IMR-90 (cell line): ENCODE data around the gene ADARB2. TPM values are rescaled to one million over a fixed set of nuclear protein-coding genes. Genes with fewer than 3 reads are reported as not detected.

Source experiments
- ATAC-seq: fragments of 200-7000 bp; cut with Tn5 transposase; 2 replicates; pipeline ENCODE4 v1.9.1; 2020; ENCODE audit warnings: low read depth, mild to moderate bottlenecking, moderate library complexity
- BruUV-seq: library from RNA; stranded (reverse); fragments of 400-500 nt; replicated peaks from 2 replicates; lab custom pipeline; 2021; lab: Mats Ljungman, UMichigan
- CTCF ChIA-PET: fragments of 300-600 bp; formaldehyde crosslinking; extraction: SDS; loops from one replicate; lab custom pipeline; 2021; ENCODE audit warnings: antibody characterized with exemption; lab: Yijun Ruan, JAX
- POLR2A ChIA-PET: fragments of 300-600 bp; sonication (Branson Sonifier 250); formaldehyde crosslinking; loops from one replicate; lab custom pipeline; 2022; ENCODE audit warnings: antibody characterized with exemption; ENCODE audit not compliant: unreplicated experiment; lab: Charles Lee
- DNase-seq: peaks from one replicate; pipeline ENCODE4 v3.0.0; 2013
- H2AFZ ChIP-seq: replicated peaks from 2 replicates; pipeline ENCODE3; 2013; ENCODE audit warnings: low read length, mild to moderate bottlenecking; ENCODE audit not compliant: poor library complexity
- H2AK5ac ChIP-seq: 2 replicates; pipeline ENCODE4 v1.6.1; 2013; ENCODE audit warnings: low read depth, low read length, inconsistent platforms
- H2AK9ac ChIP-seq: replicated peaks from 2 replicates; pipeline ENCODE3; 2013; ENCODE audit warnings: mild to moderate bottlenecking, low read depth, low read length, moderate library complexity; ENCODE audit not compliant: poor library complexity
- H2BK120ac ChIP-seq: 2 replicates; pipeline ENCODE4 v1.6.1; 2013; ENCODE audit warnings: low read depth, low read length, inconsistent platforms
- H2BK15ac ChIP-seq: 3 replicates; pipeline ENCODE4 v1.6.1; 2013; ENCODE audit warnings: low read depth, low read length, inconsistent platforms
- H2BK20ac ChIP-seq: 2 replicates; pipeline ENCODE4 v1.6.1; 2013; ENCODE audit warnings: low read depth, mild to moderate bottlenecking, inconsistent platforms, low read length, moderate library complexity
- H2BK5ac ChIP-seq: 2 replicates; pipeline ENCODE4 v1.6.1; 2013; ENCODE audit warnings: mild to moderate bottlenecking, low read depth, low read length, inconsistent platforms; ENCODE audit not compliant: poor library complexity, severe bottlenecking
- H3K14ac ChIP-seq: replicated peaks from 2 replicates; pipeline ENCODE4 v1.6.1; 2013; ENCODE audit warnings: low read depth, low read length, inconsistent platforms
- H3K18ac ChIP-seq: 2 replicates; pipeline ENCODE4 v1.6.1; 2013; ENCODE audit warnings: low read depth, low read length, control low read depth
- H3K23ac ChIP-seq: 2 replicates; pipeline ENCODE4 v1.6.1; 2013; ENCODE audit warnings: low read depth, low read length, inconsistent platforms
- H3K27ac ChIP-seq: 2 replicates; pipeline ENCODE4 v1.5.1; 2013; ENCODE audit warnings: mild to moderate bottlenecking, control low read depth, low read length; ENCODE audit not compliant: insufficient read depth
- H3K27me3 ChIP-seq: 2 replicates; pipeline ENCODE4 v1.6.1; 2013; ENCODE audit warnings: low read length; ENCODE audit not compliant: control insufficient read depth, insufficient read depth
- H3K36me3 ChIP-seq: 2 replicates; pipeline ENCODE4 v1.6.1; 2013; ENCODE audit warnings: low read length, mixed read lengths; ENCODE audit not compliant: control insufficient read depth, insufficient read depth
- H3K4ac ChIP-seq: 2 replicates; pipeline ENCODE4 v1.6.1; 2013; ENCODE audit warnings: low read depth, low read length, inconsistent platforms
- H3K4me1 ChIP-seq: 2 replicates; pipeline ENCODE4 v1.6.1; 2013; ENCODE audit warnings: low read length, mixed read lengths; ENCODE audit not compliant: control insufficient read depth, insufficient read depth
- H3K4me2 ChIP-seq: 2 replicates; pipeline ENCODE4 v1.6.1; 2013; ENCODE audit warnings: low read depth, mild to moderate bottlenecking, control low read depth, low read length, moderate library complexity
- H3K4me3 ChIP-seq: 2 replicates; pipeline ENCODE4 v1.5.1; 2013; ENCODE audit warnings: low read depth, mild to moderate bottlenecking, control low read depth, low read length, moderate library complexity; ENCODE audit not compliant: insufficient read depth
- H3K56ac ChIP-seq: 2 replicates; pipeline ENCODE4 v1.6.1; 2013; ENCODE audit warnings: low read length, inconsistent platforms; ENCODE audit not compliant: insufficient read depth; ENCODE audit errors: extremely low read depth
- H3K79me1 ChIP-seq, 2 experiments: 2 replicates each; pipeline ENCODE4 v1.6.1; 2013; ENCODE audit warnings: low read length in 2 of 2, inconsistent platforms in 1 of 2, low read depth in 1 of 2
- H3K9ac ChIP-seq: 2 replicates; pipeline ENCODE4 v1.6.1; 2013; ENCODE audit warnings: low read depth, low read length, control low read depth
- H3K9me1 ChIP-seq: 2 replicates; pipeline ENCODE4 v1.6.1; 2013; ENCODE audit warnings: low read length, inconsistent platforms; ENCODE audit not compliant: insufficient read depth
- H3K9me3 ChIP-seq: 2 replicates; pipeline ENCODE4 v1.6.1; 2013; ENCODE audit warnings: low read length; ENCODE audit not compliant: control insufficient read depth, insufficient read depth
- H4K20me1 ChIP-seq: 2 replicates; pipeline ENCODE4 v1.6.1; 2013; ENCODE audit warnings: low read length, inconsistent platforms; ENCODE audit not compliant: insufficient read depth
- H4K5ac ChIP-seq: 2 replicates; pipeline ENCODE4 v1.6.1; 2013; ENCODE audit warnings: mild to moderate bottlenecking, low read depth, low read length, control low read depth
- H4K8ac ChIP-seq, 2 experiments: 2 replicates each; pipeline ENCODE4 v1.6.1; 2013; ENCODE audit warnings: low read depth in 2 of 2, low read length in 2 of 2, control low read depth in 1 of 2, inconsistent platforms in 1 of 2
- H4K91ac ChIP-seq: 2 replicates; pipeline ENCODE4 v1.6.1; 2013; ENCODE audit warnings: low read depth, low read length, inconsistent platforms; ENCODE audit not compliant: insufficient read depth
- CEBPB ChIP-seq: IDR thresholded peaks from 2 replicates; pipeline ENCODE4 v1.6.1; 2012; ENCODE audit warnings: low read depth, low read length, improper control_type of control experiment
- ELK1 ChIP-seq: fragments of 150-350 bp; IDR thresholded peaks from 2 replicates; pipeline ENCODE4 v1.6.1; 2016; ENCODE audit warnings: low read depth, mild to moderate bottlenecking, low read length, moderate library complexity, borderline replicate concordance
- MAFK ChIP-seq: IDR thresholded peaks from 2 replicates; pipeline ENCODE4 v1.6.1; 2012; ENCODE audit warnings: low read depth, low read length, improper control_type of control experiment
- MAZ ChIP-seq: IDR thresholded peaks from 2 replicates; pipeline ENCODE4 v1.6.1; 2012; ENCODE audit warnings: low read depth, mild to moderate bottlenecking, low read length, improper control_type of control experiment, moderate library complexity, borderline replicate concordance
- NFE2L2 ChIP-seq: fragments of 150-350 bp; IDR thresholded peaks from 2 replicates; pipeline ENCODE4 v1.6.1; 2016; ENCODE audit warnings: low read depth, mild to moderate bottlenecking, low read length
- RCOR1 ChIP-seq: IDR thresholded peaks from 2 replicates; pipeline ENCODE4 v1.6.1; 2012; ENCODE audit warnings: mild to moderate bottlenecking, low read length, improper control_type of control experiment; ENCODE audit not compliant: insufficient replicate concordance
- RFX5 ChIP-seq: IDR thresholded peaks from 2 replicates; pipeline ENCODE4 v1.8.0; 2012; ENCODE audit warnings: low read depth, mild to moderate bottlenecking, low read length, moderate library complexity
- WGBS, 2 experiments: methylation state at CpG; one replicate each; pipeline versions ENCODE4 v1.1.5 to v1.1.7; 2013; ENCODE audit warnings: missing lambda C conversion rate in 2 of 2; ENCODE audit not compliant: insufficient read length in 1 of 2; ENCODE audit errors: extremely low coverage in 2 of 2; 5-methylcytosine and 5-hydroxymethylcytosine counted together
- dilution Hi-C: fragments of 300-500 bp; cut with HindIII; formaldehyde crosslinking; loops from one replicate; pipeline ENCODE4 v1.14.3; 2018; ENCODE audit warnings: low sequenced_read_pairs; ENCODE audit not compliant: unreplicated experiment
- in situ Hi-C: fragments of 300-500 bp; cut with MboI; formaldehyde crosslinking; loops from 3 replicates; pipeline ENCODE4 v1.14.3; 2019; ENCODE audit warnings: low sequenced_read_pairs, inconsistent platforms, mixed read lengths
- intact Hi-C: fragments of 100-400 bp; cut with micrococcal nuclease; formaldehyde crosslinking; loops from 2 replicates; pipeline ENCODE4 v1.10.0; 2022
- polyA plus RNA-seq, 3 experiments: library from polyadenylated mRNA; depleted of rRNA; stranded (reverse); fragments of >200 nt; gene quantifications; 2 replicates each; pipeline ENCODE4 v1.2.3, GENCODE V29; 2012; ENCODE audit warnings: low replicate concordance in 1 of 3
- total RNA-seq: library from RNA; depleted of rRNA; stranded (reverse); fragments of >200 nt; gene quantifications from 2 replicates; pipeline ENCODE4 v1.2.3, GENCODE V29; 2012

ADARB2 gene
- total and polyA plus RNA-seq, 2 of the 4 experiments (the other 2 are of a cell fraction): not detected

GRCh38 chr10:1573981-1574380 is 163.3 kb downstream of the ADARB2 start:
- Histone ChIP-seq H2BK5ac (no peak overlapping the region), H3K27ac (no peak overlapping the region), H3K56ac (no peak overlapping the region), H3K14ac (no peak overlapping the region), H3K4me1 (no peaks in the 10 kb centered on the region), H3K9me3 (peaks cover 52% of the 10 kb centered on the region), H2BK20ac (no peak overlapping the region), H3K36me3 (no peaks in the 10 kb centered on the region), H2BK15ac (no peak overlapping the region), H4K91ac (no peak overlapping the region), H3K9ac (no peak overlapping the region), H3K79me1 (no peaks in the 10 kb centered on the region), H2AK5ac (no peak overlapping the region), H2BK120ac (no peak overlapping the region), H3K27me3 (no peaks in the 10 kb centered on the region), H3K9me1 (no peaks in the 10 kb centered on the region), H2AK9ac (no peak overlapping the region), H2AFZ (no peak overlapping the region), H3K4me2 (no peak overlapping the region), H3K4ac (no peak overlapping the region), H3K18ac (no peak overlapping the region), H3K23ac (no peak overlapping the region), H3K4me3 (no peak overlapping the region), H4K20me1 (no peaks in the 10 kb centered on the region), H4K5ac (no peak overlapping the region), H4K8ac (no peak overlapping the region)
- DNase-seq (no peak), ATAC-seq (no peak)
- WGBS, 2 experiments: 50% methylated on average over 2 of the region's 12 CpGs; no CpG with 5 or more reads in 1 of the 2 experiments
- POLR2A ChIA-PET: no interaction called here
- dilution Hi-C loops: no loop called here
- BruUV-seq: no TSS peak
- TF ChIP-seq MAFK (no peak), NFE2L2 (no peak), CEBPB (no peak), RFX5 (no peak), MAZ (no peak), ELK1 (no peak), RCOR1 (no peak)
- CTCF ChIA-PET: no interaction called here
- in situ Hi-C loops: no loop called here
- intact Hi-C loops: no loop called here
